Upper lobe of right lung (tissue), 1 donor: ENCODE measurements around the gene SERPINE1. TPM values are rescaled to one million over a fixed set of nuclear protein-coding genes. Genes with fewer than 3 reads are reported as not detected.
"Not testable (repeated sequence)": the region's sequence is repeated elsewhere in the genome, so short reads cannot be mapped to it uniquely, and the experiment has no call there.

Experiments used
- ATAC-seq: fragments of 200-7000 bp; cut with Tn5 transposase; one replicate; pipeline ENCODE4 v1.9.1; 2020; ENCODE audit warnings: mild to moderate bottlenecking, moderate library complexity
- DNase-seq: peaks from one replicate; pipeline ENCODE4 v3.0.0-alpha.2; 2020
- H3K27ac ChIP-seq: fragments of 200-600 bp; one replicate; pipeline ENCODE4 v1.8.0; 2022
- H3K27me3 ChIP-seq: fragments of 200-600 bp; one replicate; pipeline ENCODE4 v1.8.0; 2022; ENCODE audit warnings: mild to moderate bottlenecking
- H3K36me3 ChIP-seq: fragments of 200-600 bp; one replicate; pipeline ENCODE4 v1.8.0; 2022
- H3K4me1 ChIP-seq: fragments of 200-600 bp; one replicate; pipeline ENCODE4 v1.8.0; 2022
- H3K4me3 ChIP-seq: fragments of 200-600 bp; one replicate; pipeline ENCODE4 v1.8.0; 2022; ENCODE audit warnings: mild to moderate bottlenecking
- H3K9me3 ChIP-seq: fragments of 200-600 bp; one replicate; pipeline ENCODE4 v1.8.0; 2022
- intact Hi-C: fragments of 100-400 bp; cut with DNase I; formaldehyde crosslinking; loops from one replicate; pipeline ENCODE4 v1.11.0; 2022
- total RNA-seq: library from RNA; stranded (reverse); fragmentation: NEBNext Ultra II Directional; extraction: Animal tissue kit (Norgen Biotek cat#: 25700); gene quantifications from one replicate; pipeline ENCODE4 v1.2.1, GENCODE V29; 2021
- TF ChIP-seq, protein P1 (sequence below): fragments of 200-600 bp; IDR thresholded peaks from one replicate; pipeline ENCODE4 v1.8.0; 2022; ENCODE audit warnings: antibody characterized with exemption
- donor health status: DM: no; HTN: yes; CAD: no; lungs with severe emphysema.

SERPINE1 gene
- total RNA-seq, 1 donor from 2014 or later, result 13.7 TPM

DNA sequence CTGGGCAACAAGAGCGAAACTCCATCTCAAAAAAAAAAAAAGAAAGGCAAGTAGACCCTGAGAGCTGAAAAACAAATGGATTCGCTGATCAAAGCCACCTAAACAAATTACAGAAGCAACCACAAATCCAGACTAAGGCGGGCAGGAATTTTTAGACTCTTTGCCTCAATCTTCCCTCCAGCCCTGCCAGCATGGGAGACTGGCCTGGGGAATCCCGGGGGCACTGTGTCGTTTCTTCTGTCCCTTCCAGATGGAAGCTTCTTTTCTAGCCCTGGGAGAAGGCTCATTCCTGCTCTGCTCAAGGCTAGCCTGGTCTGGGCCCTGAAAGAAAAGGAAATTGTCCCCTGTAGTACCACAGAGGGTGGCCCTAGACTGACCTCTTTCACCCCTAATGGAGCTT, 15.6 kb upstream of the SERPINE1 start:
- H3K27ac ChIP-seq, result peak overlapping the region; percentile 76
- ATAC-seq (no peak), DNase-seq (no peak)
- H3K36me3 ChIP-seq, result no peaks in the 10 kb centered on the region
- peaks cover 16% of the 10 kb centered on the region for H3K4me1 ChIP-seq
- TF ChIP-seq, protein P1, sequence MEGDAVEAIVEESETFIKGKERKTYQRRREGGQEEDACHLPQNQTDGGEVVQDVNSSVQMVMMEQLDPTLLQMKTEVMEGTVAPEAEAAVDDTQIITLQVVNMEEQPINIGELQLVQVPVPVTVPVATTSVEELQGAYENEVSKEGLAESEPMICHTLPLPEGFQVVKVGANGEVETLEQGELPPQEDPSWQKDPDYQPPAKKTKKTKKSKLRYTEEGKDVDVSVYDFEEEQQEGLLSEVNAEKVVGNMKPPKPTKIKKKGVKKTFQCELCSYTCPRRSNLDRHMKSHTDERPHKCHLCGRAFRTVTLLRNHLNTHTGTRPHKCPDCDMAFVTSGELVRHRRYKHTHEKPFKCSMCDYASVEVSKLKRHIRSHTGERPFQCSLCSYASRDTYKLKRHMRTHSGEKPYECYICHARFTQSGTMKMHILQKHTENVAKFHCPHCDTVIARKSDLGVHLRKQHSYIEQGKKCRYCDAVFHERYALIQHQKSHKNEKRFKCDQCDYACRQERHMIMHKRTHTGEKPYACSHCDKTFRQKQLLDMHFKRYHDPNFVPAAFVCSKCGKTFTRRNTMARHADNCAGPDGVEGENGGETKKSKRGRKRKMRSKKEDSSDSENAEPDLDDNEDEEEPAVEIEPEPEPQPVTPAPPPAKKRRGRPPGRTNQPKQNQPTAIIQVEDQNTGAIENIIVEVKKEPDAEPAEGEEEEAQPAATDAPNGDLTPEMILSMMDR, result no peak
- no peaks in the 10 kb centered on the region for H3K27me3 ChIP-seq
- intact Hi-C loops, result no loop called here
- H3K9me3 ChIP-seq, result no peaks in the 10 kb centered on the region
- H3K4me3 ChIP-seq, result no peak overlapping the region

DNA sequence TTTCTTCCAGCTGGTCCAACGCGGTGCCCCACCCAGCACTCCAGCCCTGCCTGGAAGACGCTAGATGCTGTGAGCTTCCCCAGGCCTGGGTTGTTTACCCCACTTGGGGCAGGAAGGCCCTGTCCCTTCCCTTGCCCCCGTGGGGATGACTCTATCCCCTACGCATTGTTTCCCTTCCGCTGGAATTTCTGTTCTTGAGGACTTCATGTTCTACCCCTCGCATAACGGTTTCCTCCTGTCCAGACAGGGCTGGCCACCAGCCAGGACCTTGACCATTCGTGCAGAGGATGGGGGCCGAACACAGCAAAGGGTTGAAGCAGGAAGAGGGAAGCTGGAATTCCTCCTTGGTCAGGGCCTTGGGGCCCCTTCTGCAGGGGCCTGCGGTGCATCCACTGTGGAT, 14.7 kb upstream of the SERPINE1 start:
- Histone ChIP-seq H3K9me3 (no peaks in the 10 kb centered on the region), H3K4me3 (no peak overlapping the region), H3K4me1 (peaks cover 16% of the 10 kb centered on the region), H3K27me3 (no peaks in the 10 kb centered on the region), H3K36me3 (no peaks in the 10 kb centered on the region), H3K27ac (peak overlapping the region; percentile 76)
- intact Hi-C loops, result no loop called here
- no peak for DNase-seq
- peak; percentile 69 for ATAC-seq
- TF ChIP-seq, protein P1, result no peak

DNA sequence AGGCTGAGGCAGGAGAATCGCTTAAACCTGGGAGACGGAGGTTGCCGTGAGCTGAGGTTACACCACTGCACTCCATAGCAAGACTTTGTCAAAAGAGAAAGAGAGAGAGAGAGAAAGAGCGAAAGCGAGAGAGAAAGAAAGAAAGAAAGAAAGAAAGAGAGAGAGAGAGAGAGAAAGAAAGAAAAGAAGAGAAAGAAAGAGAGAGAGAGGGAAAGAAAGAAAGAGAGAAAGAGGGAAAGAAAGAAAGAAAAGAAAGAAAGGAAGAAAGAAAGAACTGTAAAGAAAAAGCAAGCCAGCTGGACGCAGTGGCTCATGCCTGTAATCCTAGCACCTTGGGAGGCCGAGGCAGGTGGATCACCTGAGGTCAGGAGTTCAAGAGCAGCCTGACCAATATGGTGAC, 13.8 kb upstream of the SERPINE1 start:
- H3K4me3 ChIP-seq, H3K9me3 ChIP-seq, H3K36me3 ChIP-seq, intact Hi-C loops, H3K27me3 ChIP-seq, ATAC-seq, DNase-seq: not testable (repeated sequence)
- peak overlapping the region; percentile 9 for H3K27ac ChIP-seq
- peaks cover 16% of the 10 kb centered on the region for H3K4me1 ChIP-seq

DNA sequence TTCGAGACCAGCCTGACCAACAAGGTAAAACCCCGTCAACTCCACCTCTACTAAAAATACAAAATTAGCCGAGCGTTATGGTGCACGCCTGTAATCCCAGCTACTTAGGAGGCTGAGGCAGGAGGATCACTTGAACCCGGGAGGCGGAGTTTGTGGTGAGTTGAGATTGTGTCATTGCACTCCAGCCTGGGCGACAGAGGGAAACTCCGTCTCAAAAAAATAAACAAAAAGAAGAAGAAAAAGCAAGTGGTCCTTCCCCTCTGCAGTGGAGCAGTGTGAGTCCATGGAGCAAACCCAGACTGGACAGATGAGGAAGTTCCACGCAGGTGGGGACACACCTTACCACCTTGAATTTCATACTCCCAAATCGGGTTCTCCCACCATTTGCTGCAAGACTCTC, 13.1 kb upstream of the SERPINE1 start:
- Histone ChIP-seq H3K36me3 (no peaks in the 10 kb centered on the region), H3K27ac (no peak overlapping the region), H3K9me3 (no peaks in the 10 kb centered on the region), H3K27me3 (no peaks in the 10 kb centered on the region), H3K4me1 (peaks cover 10% of the 10 kb centered on the region), H3K4me3 (no peak overlapping the region)
- DNase-seq (no peak), ATAC-seq (no peak)
- intact Hi-C loops, result no loop called here
- TF ChIP-seq, protein P1, result no peak

DNA sequence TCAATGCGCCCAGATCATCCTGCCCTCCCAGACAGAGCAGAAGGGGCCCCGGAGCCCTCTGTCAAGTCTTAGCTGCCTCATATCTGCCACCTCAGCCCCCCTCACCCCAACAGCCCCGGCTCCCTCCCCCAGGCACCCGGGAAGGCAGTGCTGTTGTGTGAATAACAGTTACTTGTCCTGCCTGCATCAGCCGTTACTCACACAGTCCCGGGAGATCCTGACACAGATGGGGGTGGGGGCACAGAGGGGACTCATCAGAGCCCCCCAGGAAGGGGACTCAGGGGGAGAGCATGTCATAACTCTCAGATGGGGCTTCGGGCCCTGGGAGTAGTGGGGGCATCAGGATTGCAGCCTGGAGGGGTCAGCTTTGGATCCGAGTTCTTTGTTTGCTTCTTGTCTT, 12.4 kb upstream of the SERPINE1 start:
- no peaks in the 10 kb centered on the region for H3K36me3 ChIP-seq
- H3K9me3 ChIP-seq, result no peaks in the 10 kb centered on the region
- TF ChIP-seq, protein P1, result no peak
- no peaks in the 10 kb centered on the region for H3K27me3 ChIP-seq
- ATAC-seq, result no peak
- intact Hi-C loops, result no loop called here
- no peak overlapping the region for H3K27ac ChIP-seq
- H3K4me1 ChIP-seq, result peaks cover 7% of the 10 kb centered on the region
- no peak overlapping the region for H3K4me3 ChIP-seq
- DNase-seq, result no peak

DNA sequence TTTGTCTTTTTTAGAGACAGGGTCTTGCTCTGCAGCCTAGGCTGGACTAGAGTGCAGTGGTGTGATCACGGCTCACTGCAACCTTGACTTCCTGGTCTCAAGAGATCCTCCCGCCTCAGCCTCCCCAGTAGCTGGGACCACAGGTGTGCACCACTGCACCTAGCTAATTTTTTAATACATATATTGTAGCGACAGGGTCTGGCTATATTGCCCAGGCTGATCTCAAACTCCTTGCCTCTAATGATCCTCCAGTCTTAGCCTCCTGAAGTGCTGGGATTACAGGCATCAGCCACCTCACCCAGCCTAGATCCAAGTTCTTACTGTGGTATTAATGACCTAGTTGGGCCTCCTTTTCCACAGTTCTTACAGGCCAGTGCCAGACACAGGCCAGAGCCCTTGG, 11.7 kb upstream of the SERPINE1 start:
- TF ChIP-seq, protein P1, result no peak

More for the DNA sequence above, 11.7 kb upstream of the SERPINE1 start:
- DNase-seq (no peak), ATAC-seq (no peak)
- Histone ChIP-seq H3K27me3 (no peaks in the 10 kb centered on the region), H3K4me3 (no peak overlapping the region), H3K9me3 (no peaks in the 10 kb centered on the region), H3K36me3 (no peaks in the 10 kb centered on the region), H3K27ac (no peak overlapping the region), H3K4me1 (peaks cover 7% of the 10 kb centered on the region)
- intact Hi-C loops, result no loop called here
